ENCODE measurements around the gene SNRPA. TPM values are rescaled to one million over a fixed set of nuclear protein-coding genes. Genes with fewer than 3 reads are reported as not detected.

The SNRPA gene
- total and polyA plus RNA-seq, 2 of the 8 experiments (the other 6 are each of a cell fraction or from before 2014, with no cell fraction given): 201 to 202 TPM

GRCh38 chr19:40803857-40804782 lies 53.1 kb downstream of the SNRPA start:
- Histone ChIP-seq H3K27ac (ENCODE audit: low read depth, low read length) (peak overlapping the region; percentile 55; the same call in 1 of the 2 replicates), H3K9ac (replicated peaks in 1 of 4; ENCODE audit: extremely low read depth in 1 of 4, low read depth in 3 of 4, low read length in 3 of 4) (no peak overlapping the region; a peak in 1 of 7 replicates), H3K36me3 (ENCODE audit: control insufficient read depth in 2 of 4, insufficient read depth in 4 of 4, low read length in 3 of 4) (peaks cover 6 to 53% (median 19%) of the 10 kb centered on the region in 4 experiments; a peak in 7 of 8 replicates), H3K18ac (ENCODE audit: extremely low read depth, low read length) (no peak overlapping the region), H3K79me2 (ENCODE audit: control insufficient read depth in 1 of 2, insufficient read depth in 2 of 2, low read length in 2 of 2) (peaks cover 14 to 80% of the 10 kb centered on the region in 2 experiments), H3K14ac (ENCODE audit: insufficient read length) (no peak overlapping the region), H3K4me2 (ENCODE audit: insufficient read depth in 1 of 2, low read depth in 2 of 2, low read length in 2 of 2) (peak overlapping the region; percentile 37 to 67; a peak in 3 of 4 replicates), H2BK12ac (ENCODE audit: low read depth, low read length) (no peak overlapping the region), H3K4me3 (ENCODE audit: extremely low read depth in 1 of 4, insufficient read depth in 2 of 4, low read depth in 3 of 4, low read length in 4 of 4) (no peak overlapping the region), H3K23ac (ENCODE audit: insufficient read length) (no peak overlapping the region), H4K5ac (ENCODE audit: insufficient read length, low read depth, low read length) (no peak overlapping the region), H2BK5ac (ENCODE audit: low read depth, low read length) (peak overlapping the region; percentile 66), H3K9me3 (ENCODE audit: insufficient read depth in 2 of 2, low read depth in 1 of 2, low read length in 1 of 2) (no peaks in the 10 kb centered on the region), H3K79me1 (ENCODE audit: low read depth, low read length) (peaks cover 33% of the 10 kb centered on the region), H2AFZ (ENCODE audit: low read length) (no peak overlapping the region), H2BK20ac (ENCODE audit: low read length) (0 out of 2 replicates have a peak overlapping the region, but pooled peaks have one; percentile 48), H2BK120ac (replicated peaks; ENCODE audit: low read depth, low read length) (no peak overlapping the region), H3K56ac (replicated peaks; ENCODE audit: insufficient read length, low read depth, low read length) (no peak overlapping the region), H3K4ac (replicated peaks; ENCODE audit: insufficient read length, low read depth, low read length) (no peak overlapping the region), H3K27me3 (replicated peaks in 1 of 4; ENCODE audit: control insufficient read depth in 3 of 4, extremely low read depth in 1 of 4, insufficient read depth in 3 of 4, low read length in 3 of 4) (no peaks in the 10 kb centered on the region), H4K91ac (replicated peaks; ENCODE audit: insufficient read length, low read length) (no peak overlapping the region), H4K20me1 (replicated peaks in 1 of 2; ENCODE audit: control insufficient read depth in 1 of 2, insufficient read depth in 2 of 2, low read length in 2 of 2) (peaks cover 43 to 66% of the 10 kb centered on the region in 2 experiments), H2AK5ac (ENCODE audit: low read depth, low read length) (peak overlapping the region; percentile 28; the same call in 1 of the 2 replicates), H3K4me1 (replicated peaks in 1 of 4; ENCODE audit: control insufficient read depth in 3 of 4, insufficient read depth in 4 of 4, low read length in 3 of 4) (peaks cover 3 to 62% (median 34%) of the 10 kb centered on the region in 4 experiments), H3K23me2 (ENCODE audit: low read depth, low read length) (peaks cover 6% of the 10 kb centered on the region; the same call in 1 of the 2 replicates), H4K8ac (ENCODE audit: extremely low read depth, insufficient read depth, low read length) (no peak overlapping the region), H2BK15ac (ENCODE audit: low read length) (no peak overlapping the region)
- no peak for DNase-seq (ENCODE audit: low read depth in 1 of 2, low spot score in 2 of 2)
- FAIRE-seq: no peak
- ChIA-PET CTCF (ENCODE audit: partially characterized antibody) (interaction anchor here (1.7 to 4.4 kb wide), 2 partner anchors 41 to 60 kb away, joined by 3 to 26 read pairs; no protein-coding TSS in a partner anchor), POLR2A (ENCODE audit: partially characterized antibody) (interaction anchor here (0.6 to 15.7 kb wide), 11 partner anchors 8 to 113 kb away, joined by 3 to 241 read pairs (median 3); partner anchors contain the start of genes ACTMAP, COQ8B, ITPKC and MIA)
- peak in 1 of 2 experiments; percentile 33; a peak in 1 of 3 replicates for TF ChIP-seq POLR2A (IDR thresholded peaks at IDR 0.05; ENCODE audit: control extremely low read depth in 1 of 2, low read depth in 2 of 2, low read length in 2 of 2)
- no peak for TF ChIP-seq BCL11A (IDR thresholded peaks at IDR 0.05; ENCODE audit: low read depth in 2 of 2, low read length in 2 of 2)
- WGBS, 2 experiments (ENCODE audit: extremely low coverage in 1 of 2, insufficient coverage in 1 of 2, insufficient read length in 1 of 2, insufficient replicate concordance in 2 of 2, low coverage in 1 of 2, low lambda C conversion rate in 2 of 2, missing lambda C conversion rate in 1 of 2): 90% methylated on average over 6 of the region's 6 CpGs; no CpG with 5 or more reads in 1 of the 2 experiments

Data from H1 (cell line).